HepG2 (cell line): ENCODE measurements around the gene NPB. TPM values are rescaled to one million over a fixed set of nuclear protein-coding genes. Genes with fewer than 3 reads are reported as not detected.

Source experiments
- ATAC-seq: fragments of 200-7000 bp; cut with Tn5 transposase; 3 replicates; pipeline ENCODE4 v1.9.1; 2020; ENCODE audit warnings: mild to moderate bottlenecking, moderate library complexity
- BruUV-seq: library from RNA; stranded (reverse); fragments of 400-500 nt; replicated peaks from 2 replicates; lab custom pipeline; 2021; lab: Mats Ljungman, UMichigan
- CTCF ChIA-PET: fragments of 300-600 bp; formaldehyde crosslinking; extraction: SDS; loops from one replicate; lab custom pipeline; 2021; ENCODE audit warnings: low total read pairs, inconsistent platforms, low intra/inter-chr PET ratio; lab: Yijun Ruan, JAX
- POLR2A ChIA-PET: fragments of 350-600 bp; sonication (Branson Sonifier 250); formaldehyde crosslinking; loops from one replicate; lab custom pipeline; 2020; ENCODE audit warnings: antibody characterized with exemption, inconsistent platforms; lab: Yijun Ruan, JAX
- DNase-seq: peaks from one replicate; pipeline ENCODE4 v3.0.0-alpha.2; 2015; ENCODE audit warnings: low spot score
- FAIRE-seq: peaks from 3 replicates; lab custom pipeline; 2011; peaks lifted over from hg19 to GRCh38; lab: Jason Lieb, UNC
- H2AFZ ChIP-seq: one replicate; pipeline ENCODE4 v1.6.1; 2011; ENCODE audit warnings: low read length, inconsistent platforms
- H3K27ac ChIP-seq: fragments of 300-600 bp; 3 replicates; pipeline ENCODE4 v1.8.0; 2011; ENCODE audit warnings: mixed run types, mild to moderate bottlenecking, mixed read lengths, low read length, inconsistent platforms; ENCODE audit not compliant: insufficient read depth; ENCODE audit errors: extremely low read length
- H3K27me3 ChIP-seq, 2 experiments: fragments of 200-600 bp in 1 of 2; 2 replicates in 1 of 2; 3 replicates in 1 of 2; pipeline versions ENCODE4 v1.6.0 to v1.8.0; 2011; ENCODE audit warnings: low read length in 2 of 2, mild to moderate bottlenecking in 2 of 2, moderate library complexity in 2 of 2, inconsistent platforms in 1 of 2; ENCODE audit not compliant: insufficient read depth in 2 of 2, control insufficient read depth in 1 of 2
- H3K36me3 ChIP-seq, 2 experiments: fragments of 200-600 bp in 1 of 2; replicated peaks in 1 of 2; 2 replicates in 1 of 2; 3 replicates in 1 of 2; pipeline versions ENCODE4 v1.5.1 to v1.8.0; 2011; ENCODE audit warnings: low read length in 2 of 2, inconsistent platforms in 1 of 2; ENCODE audit not compliant: insufficient read depth in 2 of 2, control insufficient read depth in 1 of 2
- H3K4me1 ChIP-seq: 2 replicates; pipeline ENCODE4 v1.5.1; 2012; ENCODE audit warnings: low read length, inconsistent platforms; ENCODE audit not compliant: insufficient read depth
- H3K4me2 ChIP-seq: 2 replicates; pipeline ENCODE4 v1.6.0; 2011; ENCODE audit warnings: low read depth, low read length, inconsistent platforms
- H3K4me3 ChIP-seq, 3 experiments: fragments of 200-600 bp in 1 of 3; sonication (generic), shearing (Covaris generic) in 1 of 3; replicated peaks in 1 of 3; 2 replicates each; pipeline ENCODE4 v1.5.1; 2011 to 2016; ENCODE audit warnings: low read length in 3 of 3, inconsistent platforms in 2 of 3, low read depth in 2 of 3, mild to moderate bottlenecking in 2 of 3, control low read depth in 1 of 3, mixed read lengths in 1 of 3; ENCODE audit not compliant: insufficient read depth in 1 of 3
- H3K79me2 ChIP-seq: one replicate; pipeline ENCODE4 v1.6.1; 2011; ENCODE audit warnings: low read length, inconsistent platforms; ENCODE audit not compliant: insufficient read depth
- H3K9ac ChIP-seq: 2 replicates; pipeline ENCODE4 v1.6.0; 2011; ENCODE audit warnings: mild to moderate bottlenecking, low read depth, low read length, inconsistent platforms; ENCODE audit not compliant: insufficient read depth
- H3K9me3 ChIP-seq: 2 replicates; pipeline ENCODE4 v1.5.1; 2012; ENCODE audit warnings: mild to moderate bottlenecking, low read length
- H4K20me1 ChIP-seq: 2 replicates; pipeline ENCODE4 v1.6.0; 2011; ENCODE audit warnings: inconsistent platforms, mild to moderate bottlenecking, low read length, moderate library complexity; ENCODE audit not compliant: insufficient read depth
- ARID2 ChIP-seq: sonication (generic); formaldehyde crosslinking; IDR thresholded peaks from 2 replicates; pipeline ENCODE4 v1.8.1; 2022; ENCODE audit warnings: mild to moderate bottlenecking, missing genetic modification reagents, borderline replicate concordance
- GATA4 ChIP-seq: sonication (generic); IDR thresholded peaks from 2 replicates; pipeline ENCODE4 v1.6.1; 2016; ENCODE audit warnings: antibody characterized with exemption, low read depth, borderline replicate concordance
- IKZF4 ChIP-seq: sonication (generic); formaldehyde crosslinking; IDR thresholded peaks from 2 replicates; pipeline ENCODE4 v1.5.1; 2020; ENCODE audit warnings: borderline replicate concordance, mild to moderate bottlenecking, low read depth, missing genetic modification reagents; ENCODE audit errors: not compliant biosample characterization
- MIER2 ChIP-seq: IDR thresholded peaks from 2 replicates; pipeline ENCODE4 v1.6.1; 2016; ENCODE audit warnings: missing biosample characterization, missing genetic modification reagents
- RBM22 ChIP-seq: fragments of 200-400 bp; formaldehyde crosslinking; optimal IDR thresholded peaks from 2 replicates; pipeline ENCODE3; 2017; ENCODE audit warnings: mild to moderate bottlenecking, low read length, moderate library complexity
- SALL2 ChIP-seq: sonication (generic); formaldehyde crosslinking; IDR thresholded peaks from 2 replicates; pipeline ENCODE4 v1.8.1; 2023; ENCODE audit warnings: mild to moderate bottlenecking, missing genetic modification reagents, inconsistent platforms
- SRSF4 ChIP-seq: fragments of 200-400 bp; formaldehyde crosslinking; IDR thresholded peaks from one replicate; pipeline ENCODE4 v1.6.1; 2018; ENCODE audit warnings: mild to moderate bottlenecking, low read depth, low read length, moderate library complexity; ENCODE audit not compliant: poor library complexity, severe bottlenecking
- TP53 ChIP-seq: sonication (generic); formaldehyde crosslinking; conservative IDR thresholded peaks from 2 replicates; pipeline ENCODE4 v1.4.0; 2020; ENCODE audit warnings: missing genetic modification reagents
- YY1 ChIP-seq: IDR thresholded peaks from 2 replicates; pipeline ENCODE4 v1.6.1; 2011; ENCODE audit warnings: low read length, low read depth, moderate library complexity, mild to moderate bottlenecking; ENCODE audit not compliant: insufficient read depth, insufficient replicate concordance
- ZBTB33 ChIP-seq: sonication (generic); formaldehyde crosslinking; IDR thresholded peaks from 2 replicates; pipeline ENCODE4 v1.4.0; 2020; ENCODE audit warnings: missing genetic modification reagents
- ZNF354B ChIP-seq: sonication (generic); formaldehyde crosslinking; IDR thresholded peaks from 2 replicates; pipeline ENCODE4 v1.8.0; 2022; ENCODE audit warnings: mild to moderate bottlenecking, missing genetic modification reagents
- WGBS: methylation state at CpG from one replicate; pipeline ENCODE4 v1.1.6; 2017; ENCODE audit warnings: low lambda C conversion rate; 5-methylcytosine and 5-hydroxymethylcytosine counted together
- in situ Hi-C: cut with HindIII; loops from 2 replicates; pipeline ENCODE4 v1.10.0; 2017; ENCODE audit warnings: low pct_unique_long_range_greater_than_20kb; ENCODE audit not compliant: extremely low pct_ligation_motif_present
- intact Hi-C: fragments of 100-400 bp; cut with micrococcal nuclease; formaldehyde crosslinking; loops from one replicate; pipeline ENCODE4 v1.10.0; 2022; ENCODE audit not compliant: unreplicated experiment
- polyA plus RNA-seq, 8 experiments: library from polyadenylated mRNA; depleted of rRNA in 3 of 8; stranded (reverse) in 7 of 8; unstranded in 1 of 8; fragments of >200 nt; fragmentation: Illumina TruSeq in 4 of 8; extraction: Trizol in 4 of 8; gene quantifications; 2 replicates each; pipeline versions ENCODE4 v1.2.1 to v1.2.3, GENCODE V29; 2011 to 2016; ENCODE audit warnings: low read depth in 4 of 8, missing spikeins in 1 of 8, mixed read lengths in 1 of 8; ENCODE audit not compliant: insufficient read depth in 1 of 8
- total RNA-seq, 5 experiments: library from RNA; depleted of rRNA; stranded (reverse); fragments of >200 nt; fragmentation: Illumina TruSeq; extraction: Trizol; gene quantifications; 2 replicates each; pipeline ENCODE4 v1.2.3, GENCODE V29; 2016; ENCODE audit warnings: low read depth in 1 of 5
- TF ChIP-seq, protein P1 (sequence below): sonication (generic); formaldehyde crosslinking; IDR thresholded peaks from 2 replicates; pipeline ENCODE4 v1.4.0; 2020; ENCODE audit warnings: mild to moderate bottlenecking, missing genetic modification reagents
- TF ChIP-seq, protein P2 (sequence below): sonication (generic); formaldehyde crosslinking; IDR thresholded peaks from 2 replicates; pipeline ENCODE4 v1.9.0; 2022; ENCODE audit warnings: low read depth, missing genetic modification reagents
- TF ChIP-seq, protein P3 (sequence below): sonication (generic); formaldehyde crosslinking; IDR thresholded peaks from 2 replicates; pipeline ENCODE4 v1.5.1; 2020; ENCODE audit warnings: missing genetic modification reagents, mild to moderate bottlenecking, borderline replicate concordance

Gene NPB
- total and polyA plus RNA-seq, 2 of the 13 experiments (the other 11 are each of a cell fraction or from before 2014, with no cell fraction given): 0.11 to 0.93 TPM

DNA sequence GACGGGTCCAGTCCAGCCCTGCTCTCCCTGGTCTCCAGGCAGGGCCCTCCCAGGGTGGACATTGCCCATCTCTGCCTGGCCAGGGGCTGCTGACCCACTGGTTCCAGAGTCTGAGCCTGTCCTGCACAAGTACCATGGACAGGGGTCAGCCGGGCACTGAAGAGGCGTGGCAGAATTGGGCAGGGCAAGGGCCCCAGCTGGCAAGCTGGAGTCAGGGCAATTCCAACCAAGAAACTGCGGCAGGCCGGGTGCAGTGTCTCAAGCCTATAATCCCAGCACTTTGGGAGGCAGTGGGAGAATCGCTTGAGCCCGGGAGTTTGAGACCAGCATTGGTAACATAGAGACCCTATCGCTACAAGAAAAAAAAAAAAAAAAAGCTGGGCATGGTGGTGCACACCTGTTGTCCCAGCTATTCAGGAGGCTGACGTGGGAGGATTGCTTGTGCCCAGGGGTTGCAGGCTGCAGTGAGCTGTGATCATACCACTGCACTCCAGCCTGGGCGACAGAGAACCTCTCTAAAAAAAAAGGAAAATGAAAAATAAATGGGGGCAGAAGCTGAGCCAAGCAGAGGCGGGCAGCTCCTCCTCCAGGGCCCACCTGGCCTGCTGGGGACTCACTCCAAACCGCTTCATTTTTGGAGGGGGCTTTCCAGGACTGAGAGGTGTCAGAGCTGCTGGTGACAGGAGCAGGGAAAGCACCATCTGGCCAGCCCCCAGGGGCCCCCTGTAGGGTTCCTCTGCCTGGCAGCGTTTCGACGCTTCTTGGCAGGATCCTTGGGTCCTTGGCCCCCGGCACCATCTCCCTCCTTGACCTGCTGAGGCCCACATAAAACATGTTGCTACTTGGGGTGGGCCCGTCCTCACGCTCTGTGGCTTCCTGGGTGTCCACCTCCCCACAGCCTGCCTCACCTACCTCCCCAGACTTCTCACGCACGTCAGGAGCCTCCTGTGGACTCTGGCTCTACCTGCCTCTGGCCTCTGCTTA, 28.4 kb downstream of the NPB start (continued):
- TF ChIP-seq, protein P1, sequence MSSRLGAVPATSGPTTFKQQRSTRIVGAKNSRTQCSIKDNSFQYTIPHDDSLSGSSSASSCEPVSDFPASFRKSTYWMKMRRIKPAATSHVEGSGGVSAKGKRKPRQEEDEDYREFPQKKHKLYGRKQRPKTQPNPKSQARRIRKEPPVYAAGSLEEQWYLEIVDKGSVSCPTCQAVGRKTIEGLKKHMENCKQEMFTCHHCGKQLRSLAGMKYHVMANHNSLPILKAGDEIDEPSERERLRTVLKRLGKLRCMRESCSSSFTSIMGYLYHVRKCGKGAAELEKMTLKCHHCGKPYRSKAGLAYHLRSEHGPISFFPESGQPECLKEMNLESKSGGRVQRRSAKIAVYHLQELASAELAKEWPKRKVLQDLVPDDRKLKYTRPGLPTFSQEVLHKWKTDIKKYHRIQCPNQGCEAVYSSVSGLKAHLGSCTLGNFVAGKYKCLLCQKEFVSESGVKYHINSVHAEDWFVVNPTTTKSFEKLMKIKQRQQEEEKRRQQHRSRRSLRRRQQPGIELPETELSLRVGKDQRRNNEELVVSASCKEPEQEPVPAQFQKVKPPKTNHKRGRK (CRISPR knock-in tag): no peak
- TF ChIP-seq, protein P2, sequence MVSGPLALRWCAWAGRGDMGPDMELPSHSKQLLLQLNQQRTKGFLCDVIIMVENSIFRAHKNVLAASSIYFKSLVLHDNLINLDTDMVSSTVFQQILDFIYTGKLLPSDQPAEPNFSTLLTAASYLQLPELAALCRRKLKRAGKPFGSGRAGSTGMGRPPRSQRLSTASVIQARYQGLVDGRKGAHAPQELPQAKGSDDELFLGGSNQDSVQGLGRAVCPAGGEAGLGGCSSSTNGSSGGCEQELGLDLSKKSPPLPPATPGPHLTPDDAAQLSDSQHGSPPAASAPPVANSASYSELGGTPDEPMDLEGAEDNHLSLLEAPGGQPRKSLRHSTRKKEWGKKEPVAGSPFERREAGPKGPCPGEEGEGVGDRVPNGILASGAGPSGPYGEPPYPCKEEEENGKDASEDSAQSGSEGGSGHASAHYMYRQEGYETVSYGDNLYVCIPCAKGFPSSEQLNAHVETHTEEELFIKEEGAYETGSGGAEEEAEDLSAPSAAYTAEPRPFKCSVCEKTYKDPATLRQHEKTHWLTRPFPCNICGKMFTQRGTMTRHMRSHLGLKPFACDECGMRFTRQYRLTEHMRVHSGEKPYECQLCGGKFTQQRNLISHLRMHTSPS (CRISPR knock-in tag): peak; percentile 47; the same call in 1 of the 2 replicates
- peak; percentile 74; the same call in 1 of the 2 replicates for TF ChIP-seq MIER2 (CRISPR knock-in tag)
- TF ChIP-seq, all 625 proteins: peak for 12

GRCh38 chr17:81931189-81931556, 29.1 kb downstream of the NPB start:
- Histone ChIP-seq H3K79me2 (peaks cover 25% of the 10 kb centered on the region), H3K4me1 (peaks cover 50% of the 10 kb centered on the region), H4K20me1 (peaks cover 8% of the 10 kb centered on the region), H3K27ac (no peak overlapping the region), H3K4me2 (no peak overlapping the region), H2AFZ (no peak overlapping the region), H3K36me3 (peaks cover 11 to 28% of the 10 kb centered on the region in 2 experiments), H3K9me3 (no peaks in the 10 kb centered on the region), H3K4me3 (no peak overlapping the region), H3K9ac (no peak overlapping the region), H3K27me3 (no peaks in the 10 kb centered on the region)
- BruUV-seq: no TSS peak
- in situ Hi-C loops: no loop called here
- intact Hi-C loops: no loop called here
- FAIRE-seq (no peak), ATAC-seq (no peak), DNase-seq (no peak)
- WGBS: 93% methylated on average over 12 of the region's 13 CpGs
- ChIA-PET POLR2A (interaction anchor here (1.5 to 1.6 kb wide), 2 partner anchors 14 to 64 kb away, joined by 3 to 5 read pairs; no protein-coding TSS in a partner anchor), CTCF (no interaction called here)
- TF ChIP-seq ZNF354B (CRISPR knock-in tag): no peak
- TF ChIP-seq IKZF4 (CRISPR knock-in tag): no peak
- no peak for TF ChIP-seq TP53 (CRISPR knock-in tag)
- TF ChIP-seq SRSF4: no peak
- no peak for TF ChIP-seq GATA4
- TF ChIP-seq YY1: peak; percentile 4
- TF ChIP-seq SALL2 (CRISPR knock-in tag): 0 out of 2 replicates have a peak, but pooled peaks have one; percentile 21
- peak; percentile 18; the same call in 1 of the 2 replicates for TF ChIP-seq ZBTB33 (CRISPR knock-in tag)
- TF ChIP-seq ARID2 (CRISPR knock-in tag): no peak
- TF ChIP-seq, protein P3, sequence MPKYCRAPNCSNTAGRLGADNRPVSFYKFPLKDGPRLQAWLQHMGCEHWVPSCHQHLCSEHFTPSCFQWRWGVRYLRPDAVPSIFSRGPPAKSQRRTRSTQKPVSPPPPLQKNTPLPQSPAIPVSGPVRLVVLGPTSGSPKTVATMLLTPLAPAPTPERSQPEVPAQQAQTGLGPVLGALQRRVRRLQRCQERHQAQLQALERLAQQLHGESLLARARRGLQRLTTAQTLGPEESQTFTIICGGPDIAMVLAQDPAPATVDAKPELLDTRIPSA: no peak
- TF ChIP-seq RBM22: peak; percentile 10
